PC-3 (cell line): ENCODE data around the gene TMEM129.

ENCODE experiments used
- CTCF ChIP-seq: fragments of 300-600 bp; sonication (generic); conservative IDR thresholded peaks from 2 replicates; pipeline ENCODE4 v1.5.1; 2017; ENCODE audit warnings: antibody characterized with exemption, low read depth, mild to moderate bottlenecking, low read length
- EZH2 ChIP-seq: fragments of 300-600 bp; sonication (generic); IDR thresholded peaks from one replicate; pipeline ENCODE4 v1.6.1; 2017; ENCODE audit warnings: antibody characterized with exemption, mild to moderate bottlenecking, low read length; ENCODE audit not compliant: unreplicated experiment

- TF ChIP-seq CTCF (no peak), EZH2 (no peak)
These were observed 47.5 kb downstream of the TMEM129 start for GRCh38 chr4:1673671-1674070.
